A549 (cell line): Measurements from ENCODE around the gene HOXC13. TPM values are rescaled to one million over a fixed set of nuclear protein-coding genes. Genes with fewer than 3 reads are reported as not detected.

Source experiments
- ATAC-seq, 2 experiments: fragments of 200-7000 bp in 1 of 2; fragments of >200 bp in 1 of 2; cut with Nextera tagmentation in 1 of 2; cut with Tn5 transposase in 1 of 2; 3 replicates each; pipeline versions ENCODE4 v1.8.0 to v1.9.1; 2018 to 2020; ENCODE audit warnings: mild to moderate bottlenecking in 1 of 2, moderate library complexity in 1 of 2
- CTCF ChIA-PET: fragments of 300-600 bp; sonication (Branson Sonifier 250); formaldehyde crosslinking; extraction: SDS; loops from one replicate; lab custom pipeline; 2021; ENCODE audit warnings: antibody characterized with exemption, inconsistent platforms; lab: Yijun Ruan, JAX
- POLR2A ChIA-PET: fragments of 350-600 bp; formaldehyde crosslinking; extraction: SDS; loops from one replicate; lab custom pipeline; 2021; ENCODE audit warnings: antibody characterized with exemption, inconsistent platforms; lab: Yijun Ruan, JAX
- DNase-seq, 2 experiments: peaks; one replicate each; pipeline versions ENCODE4 v3.0.0 to v3.0.0-alpha.2; 2011 to 2016; ENCODE audit warnings: low read depth in 1 of 2, low spot score in 1 of 2
- FAIRE-seq: peaks from 2 replicates; lab custom pipeline; 2011; peaks lifted over from hg19 to GRCh38; lab: Jason Lieb, UNC
- H3K27ac ChIP-seq, 2 experiments: fragments of >200 bp; sonication (Bioruptor Twin); formaldehyde crosslinking; 3 replicates each; pipeline ENCODE4 v1.5.1; 2016 to 2017
- H3K4me1 ChIP-seq: fragments of >200 bp; sonication (Bioruptor Twin); formaldehyde crosslinking; 3 replicates; pipeline ENCODE4 v1.6.1; 2016
- H3K4me2 ChIP-seq: fragments of >200 bp; sonication (Bioruptor Twin); formaldehyde crosslinking; 3 replicates; pipeline ENCODE4 v1.6.1; 2016
- H3K4me3 ChIP-seq: fragments of >200 bp; sonication (Bioruptor Twin); formaldehyde crosslinking; 3 replicates; pipeline ENCODE4 v1.5.1; 2016
- H3K9me3 ChIP-seq: fragments of >200 bp; sonication (Bioruptor Twin); formaldehyde crosslinking; 3 replicates; pipeline ENCODE4 v1.6.1; 2016
- CBX8 ChIP-seq: fragments of 200-600 bp; sonication (generic); IDR thresholded peaks from 2 replicates; pipeline ENCODE4 v1.6.1; 2016
- CEBPB ChIP-seq, 2 experiments: fragments of >200 bp in 1 of 2; sonication (Bioruptor Twin) in 1 of 2; formaldehyde crosslinking in 1 of 2; IDR thresholded peaks; 2 replicates each; pipeline ENCODE4 v1.6.1; 2012 to 2016
- CHD2 ChIP-seq: fragments of 150-350 bp; IDR thresholded peaks from 2 replicates; pipeline ENCODE4 v1.6.1; 2014; ENCODE audit warnings: low read length; ENCODE audit not compliant: partially characterized antibody
- CHD4 ChIP-seq: fragments of 200-600 bp; sonication (generic); IDR thresholded peaks from 2 replicates; pipeline ENCODE4 v1.6.1; 2016; ENCODE audit warnings: antibody characterized with exemption, mild to moderate bottlenecking, borderline replicate concordance
- CTCF ChIP-seq: fragments of >200 bp; sonication (Bioruptor Twin); formaldehyde crosslinking; IDR thresholded peaks from 3 replicates; pipeline ENCODE4 v1.5.1; 2016
- EHF ChIP-seq: fragments of 250-450 bp; sonication (Bioruptor Pico); IDR thresholded peaks from 2 replicates; pipeline ENCODE4 v1.5.0; 2020; ENCODE audit warnings: mild to moderate bottlenecking
- ESRRA ChIP-seq: fragments of 150-350 bp; IDR thresholded peaks from 2 replicates; pipeline ENCODE4 v1.6.1; 2014; ENCODE audit warnings: mild to moderate bottlenecking, low read length, borderline replicate concordance
- FOSB ChIP-seq: fragments of 250-450 bp; sonication (Bioruptor Pico); IDR thresholded peaks from 2 replicates; pipeline ENCODE4 v1.5.0; 2020; ENCODE audit warnings: mild to moderate bottlenecking, moderate library complexity
- GATA3 ChIP-seq: IDR thresholded peaks from 2 replicates; pipeline ENCODE4 v1.6.1; 2012; ENCODE audit warnings: borderline replicate concordance
- HEYL ChIP-seq: fragments of 250-450 bp; sonication (Bioruptor Pico); IDR thresholded peaks from 2 replicates; pipeline ENCODE4 v1.8.0; 2021; ENCODE audit warnings: mild to moderate bottlenecking, moderate library complexity
- HOXB13 ChIP-seq: fragments of 250-450 bp; sonication (Bioruptor Pico); IDR thresholded peaks from 2 replicates; pipeline ENCODE4 v1.5.0; 2020; ENCODE audit warnings: low read depth, mild to moderate bottlenecking, moderate library complexity
- HOXB5 ChIP-seq: fragments of 250-450 bp; sonication (Bioruptor Pico); IDR thresholded peaks from 2 replicates; pipeline ENCODE4 v1.5.0; 2020; ENCODE audit warnings: mild to moderate bottlenecking, moderate library complexity
- JUN ChIP-seq, 2 experiments: fragments of >200 bp; sonication (Bioruptor Twin); formaldehyde crosslinking; IDR thresholded peaks; 2 replicates in 1 of 2; 3 replicates in 1 of 2; pipeline ENCODE4 v1.6.1; 2016 to 2017
- KDM1A ChIP-seq: fragments of 200-600 bp; sonication (generic); IDR thresholded peaks from 2 replicates; pipeline ENCODE4 v1.6.1; 2016; ENCODE audit warnings: low read depth, mild to moderate bottlenecking
- MAX ChIP-seq: IDR thresholded peaks from 2 replicates; pipeline ENCODE4 v1.6.1; 2012
- MYC ChIP-seq: IDR thresholded peaks from 2 replicates; pipeline ENCODE4 v1.6.1; 2012; ENCODE audit warnings: mild to moderate bottlenecking, inconsistent platforms, low read length, improper control_type of control experiment, borderline replicate concordance
- NPAS2 ChIP-seq: fragments of 250-450 bp; sonication (Bioruptor Pico); IDR thresholded peaks from 2 replicates; pipeline ENCODE4 v1.8.0; 2022; ENCODE audit warnings: mild to moderate bottlenecking, moderate library complexity, borderline replicate concordance
- PBX3 ChIP-seq: IDR thresholded peaks from 2 replicates; pipeline ENCODE4 v1.6.1; 2012
- POLR2AphosphoS2 ChIP-seq: conservative IDR thresholded peaks from 2 replicates; pipeline ENCODE4 v1.6.1; 2012; ENCODE audit warnings: low read length, improper control_type of control experiment, inconsistent platforms
- RAD21 ChIP-seq, 2 experiments: fragments of >200 bp in 1 of 2; sonication (Bioruptor Twin) in 1 of 2; formaldehyde crosslinking in 1 of 2; IDR thresholded peaks in 1 of 2; conservative IDR thresholded peaks in 1 of 2; 2 replicates in 1 of 2; 3 replicates in 1 of 2; pipeline ENCODE4 v1.6.1; 2012 to 2018; ENCODE audit warnings: inconsistent platforms in 1 of 2
- RARB ChIP-seq: fragments of 250-450 bp; sonication (Bioruptor Pico); IDR thresholded peaks from 2 replicates; pipeline ENCODE4 v1.8.0; 2021; ENCODE audit warnings: mild to moderate bottlenecking, moderate library complexity
- SREBF2 ChIP-seq: fragments of 450-650 bp; IDR thresholded peaks from 2 replicates; pipeline ENCODE4 v1.6.1; 2014; ENCODE audit warnings: mild to moderate bottlenecking, moderate library complexity
- TFCP2L1 ChIP-seq: fragments of 250-450 bp; sonication (Bioruptor Pico); IDR thresholded peaks from 2 replicates; pipeline ENCODE4 v1.5.0; 2021; ENCODE audit warnings: mild to moderate bottlenecking
- USF2 ChIP-seq: fragments of 450-650 bp; IDR thresholded peaks from 2 replicates; pipeline ENCODE4 v1.6.1; 2014; ENCODE audit warnings: antibody characterized with exemption
- ZC3H11A ChIP-seq: fragments of 450-650 bp; IDR thresholded peaks from 2 replicates; pipeline ENCODE4 v1.6.1; 2014; ENCODE audit warnings: antibody characterized with exemption, mild to moderate bottlenecking
- ZFP36 ChIP-seq: fragments of 450-650 bp; IDR thresholded peaks from 2 replicates; pipeline ENCODE4 v1.6.1; 2014; ENCODE audit warnings: borderline replicate concordance; ENCODE audit not compliant: partially characterized antibody
- ZNF302 ChIP-seq: fragments of 250-450 bp; sonication (Bioruptor Pico); IDR thresholded peaks from 2 replicates; pipeline ENCODE4 v1.9.0; 2021; ENCODE audit warnings: inconsistent platforms, mild to moderate bottlenecking, moderate library complexity
- ZSCAN20 ChIP-seq: fragments of 250-450 bp; sonication (Bioruptor Pico); IDR thresholded peaks from 2 replicates; pipeline ENCODE4 v1.8.0; 2022; ENCODE audit warnings: mild to moderate bottlenecking, moderate library complexity
- WGBS: methylation state at CpG from one replicate; pipeline ENCODE4 v1.1.6; 2017; ENCODE audit errors: missing lambda C conversion rate; 5-methylcytosine and 5-hydroxymethylcytosine counted together
- polyA plus RNA-seq, 4 experiments: library from polyadenylated mRNA; depleted of rRNA in 3 of 4; stranded (reverse); fragments of >200 nt; fragmentation: RNase III in 1 of 4; extraction: RNeasy Plus Mini Kit Qiagen cat#74134 plus additional on column Dnase treatment in 1 of 4; gene quantifications; 2 replicates in 3 of 4; 3 replicates in 1 of 4; pipeline ENCODE4 v1.2.3, GENCODE V29; 2011 to 2017
- TF ChIP-seq, protein P1 (sequence below): fragments of 150-350 bp; IDR thresholded peaks from 2 replicates; pipeline ENCODE4 v1.6.1; 2014; ENCODE audit warnings: low read depth, mild to moderate bottlenecking, low read length
- TF ChIP-seq, protein P2 (sequence below): fragments of 250-450 bp; sonication (Bioruptor Pico); IDR thresholded peaks from 2 replicates; pipeline ENCODE4 v1.5.0; 2020; ENCODE audit warnings: low read depth, mild to moderate bottlenecking, moderate library complexity

Gene HOXC13
- polyA plus RNA-seq, 2 of the 4 experiments (the other 2 are of a cell fraction): 3.9 to 6.5 TPM

DNA sequence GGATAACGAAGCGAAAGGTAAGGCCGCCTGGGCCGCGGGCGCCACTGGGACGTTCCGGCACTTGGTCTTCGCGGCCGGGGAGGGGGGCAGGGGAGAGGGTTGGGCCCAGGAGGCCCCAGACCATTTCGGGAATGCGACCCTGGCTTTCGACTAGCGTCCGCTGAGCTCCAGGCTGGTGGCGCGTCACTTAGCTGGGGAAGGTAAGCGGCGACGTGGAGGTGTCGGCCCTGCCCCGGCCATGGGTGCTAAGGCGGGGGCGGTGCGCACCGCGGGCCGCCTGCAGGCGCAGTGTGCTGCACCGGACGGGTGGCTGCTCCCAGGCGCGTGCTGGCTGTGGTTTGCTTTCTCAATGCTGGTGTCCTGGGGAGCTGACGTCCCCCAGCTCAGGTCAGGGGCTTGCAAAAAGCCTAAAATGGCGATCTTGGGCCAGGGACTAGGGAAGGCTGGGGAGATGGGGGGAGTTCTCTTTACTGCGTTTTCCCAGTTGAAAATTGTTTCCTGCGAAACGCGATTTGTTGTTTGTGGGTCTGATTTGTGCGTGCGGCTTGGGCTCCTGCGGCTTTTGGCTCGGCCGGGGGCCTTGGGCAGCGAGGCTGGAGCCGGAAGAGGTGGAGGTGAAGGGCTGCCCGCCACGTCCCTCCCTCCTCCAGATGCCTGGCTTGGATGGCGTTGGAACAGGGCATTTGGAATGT lies 47.5 kb downstream of the HOXC13 start:
- DNase-seq (no peak), FAIRE-seq (no peak), ATAC-seq (no peak)
- TF ChIP-seq HOXB5 (CRISPR knock-in tag) (no peak), FOSB (CRISPR knock-in tag) (no peak), KDM1A (no peak), GATA3 (no peak), USF2 (no peak), CEBPB (IDR thresholded peaks at IDR 0.05) (no peak), CBX8 (no peak), TFCP2L1 (CRISPR knock-in tag) (no peak), CHD2 (no peak), NPAS2 (CRISPR knock-in tag) (no peak), RAD21 (conservative IDR thresholded peaks at IDR 0.05 in 1 of 2, IDR thresholded peaks at IDR 0.05 in 1 of 2) (no peak), RARB (no peak), JUN (IDR thresholded peaks at IDR 0.05) (no peak), ZC3H11A (no peak), PBX3 (no peak), MAX (no peak), ESRRA (no peak), SREBF2 (no peak)
- TF ChIP-seq, protein P1, sequence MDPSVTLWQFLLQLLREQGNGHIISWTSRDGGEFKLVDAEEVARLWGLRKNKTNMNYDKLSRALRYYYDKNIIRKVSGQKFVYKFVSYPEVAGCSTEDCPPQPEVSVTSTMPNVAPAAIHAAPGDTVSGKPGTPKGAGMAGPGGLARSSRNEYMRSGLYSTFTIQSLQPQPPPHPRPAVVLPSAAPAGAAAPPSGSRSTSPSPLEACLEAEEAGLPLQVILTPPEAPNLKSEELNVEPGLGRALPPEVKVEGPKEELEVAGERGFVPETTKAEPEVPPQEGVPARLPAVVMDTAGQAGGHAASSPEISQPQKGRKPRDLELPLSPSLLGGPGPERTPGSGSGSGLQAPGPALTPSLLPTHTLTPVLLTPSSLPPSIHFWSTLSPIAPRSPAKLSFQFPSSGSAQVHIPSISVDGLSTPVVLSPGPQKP: no peak
- WGBS: 92% methylated on average over 48 of the region's 50 CpGs
- ChIA-PET CTCF (interaction anchor here (0.6 to 5.8 kb wide), 25 partner anchors 7 to 375 kb away, joined by 3 to 171 read pairs (median 10); partner anchors contain the start of genes HOXC5, HOXC8 and HOXC9), POLR2A (no interaction called here)
- Histone ChIP-seq H3K4me2 (peak overlapping the region; percentile 98; the same call in 1 of the 3 replicates), H3K4me1 (peaks cover 29% of the 10 kb centered on the region), H3K4me3 (no peak overlapping the region), H3K27ac (no peak overlapping the region), H3K9me3 (no peaks in the 10 kb centered on the region)

DNA sequence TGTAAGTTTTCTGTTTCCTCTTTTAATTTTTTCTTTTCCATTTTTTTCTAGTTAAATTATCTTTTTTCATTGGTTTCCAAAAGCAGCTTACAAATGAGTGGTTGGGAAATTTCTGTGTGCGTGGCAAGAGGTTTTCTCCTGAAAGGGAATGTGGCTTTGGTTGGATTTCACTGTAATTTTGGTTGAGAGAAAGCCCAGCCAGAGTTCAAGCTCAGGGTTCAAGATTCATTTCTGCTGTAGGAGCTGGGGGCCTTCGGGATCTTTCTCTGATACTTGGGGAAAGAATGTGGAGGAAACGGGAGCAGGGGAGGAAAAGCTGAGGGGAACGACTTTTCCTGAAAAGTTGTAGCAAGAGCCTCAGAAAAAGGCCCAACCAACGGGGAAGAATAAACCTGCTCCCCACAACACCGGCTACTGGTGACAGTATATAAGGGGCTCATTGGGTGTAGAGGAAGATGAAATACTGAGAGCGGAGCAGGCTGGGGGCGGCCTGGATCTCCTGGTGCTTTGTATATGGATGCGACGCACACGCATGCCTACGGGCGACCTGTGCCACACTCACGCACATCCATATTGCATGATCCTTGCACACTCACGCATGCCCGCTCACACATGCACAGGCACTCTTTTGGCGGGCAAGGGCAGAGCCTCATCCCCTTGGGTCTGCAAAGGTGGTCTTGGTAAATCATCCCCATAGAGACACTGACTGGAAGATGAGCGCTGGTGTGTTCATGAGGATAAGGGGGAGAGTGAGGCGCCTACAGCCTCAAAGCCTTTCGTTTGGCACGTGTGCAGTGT lies 48.3 kb downstream of the HOXC13 start:
- CTCF ChIA-PET: interaction anchor here (0.6 to 5.8 kb wide), 21 partner anchors 15 to 310 kb away, joined by 3 to 171 read pairs (median 12); partner anchors contain the start of genes HOXC12, HOXC5, HOXC8 and HOXC9
- WGBS: 91% methylated on average over 21 of the region's 21 CpGs
- Histone ChIP-seq H3K4me2 (no peak overlapping the region), H3K9me3 (no peaks in the 10 kb centered on the region), H3K4me1 (peaks cover 29% of the 10 kb centered on the region), H3K4me3 (no peak overlapping the region), H3K27ac (no peak overlapping the region)
- FAIRE-seq: no peak
- no peak for ATAC-seq
- DNase-seq: no peak
- POLR2A ChIA-PET: interaction anchor here (1.1 kb wide), 1 partner anchor 12 kb away, joined by 3 read pairs; no protein-coding TSS in a partner anchor
- TF ChIP-seq MYC (no peak), SREBF2 (no peak), RAD21 (conservative IDR thresholded peaks at IDR 0.05 in 1 of 2, IDR thresholded peaks at IDR 0.05 in 1 of 2) (no peak), CHD2 (no peak), EHF (CRISPR knock-in tag) (no peak), HOXB13 (CRISPR knock-in tag) (no peak), FOSB (CRISPR knock-in tag) (no peak), ZFP36 (no peak), ZNF302 (CRISPR knock-in tag) (no peak), POLR2AphosphoS2 (no peak), CHD4 (no peak), ZSCAN20 (CRISPR knock-in tag) (no peak), JUN (IDR thresholded peaks at IDR 0.05) (no peak), HEYL (CRISPR knock-in tag) (no peak), CTCF (no peak)
- TF ChIP-seq, protein P2, sequence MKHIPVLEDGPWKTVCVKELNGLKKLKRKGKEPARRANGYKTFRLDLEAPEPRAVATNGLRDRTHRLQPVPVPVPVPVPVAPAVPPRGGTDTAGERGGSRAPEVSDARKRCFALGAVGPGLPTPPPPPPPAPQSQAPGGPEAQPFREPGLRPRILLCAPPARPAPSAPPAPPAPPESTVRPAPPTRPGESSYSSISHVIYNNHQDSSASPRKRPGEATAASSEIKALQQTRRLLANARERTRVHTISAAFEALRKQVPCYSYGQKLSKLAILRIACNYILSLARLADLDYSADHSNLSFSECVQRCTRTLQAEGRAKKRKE (CRISPR knock-in tag): no peak
